Activated CD4-positive, alpha-beta T cell treated with anti-CD3 and anti-CD28 coated beads, Interleukin-2, Interleukin-4, amounts not matched to agents 100 ng/mL and 50 ng/mL, durations not matched to agents 16 hours and 8 hours (primary cell): ENCODE measurements around the gene ASPHD1.
"Not testable (repeated sequence)": the region's sequence is repeated elsewhere in the genome, so short reads cannot be mapped to it uniquely, and the experiment has no call there.

Experiments
- DNase-seq: peaks from one replicate; pipeline ENCODE4 v3.0.0-alpha.2; 2020; ENCODE audit warnings: low spot score

Gene ASPHD1

GRCh38 chr16:29907973-29908372 lies 7.7 kb downstream of the ASPHD1 start:
- DNase-seq, result no peak

DNA sequence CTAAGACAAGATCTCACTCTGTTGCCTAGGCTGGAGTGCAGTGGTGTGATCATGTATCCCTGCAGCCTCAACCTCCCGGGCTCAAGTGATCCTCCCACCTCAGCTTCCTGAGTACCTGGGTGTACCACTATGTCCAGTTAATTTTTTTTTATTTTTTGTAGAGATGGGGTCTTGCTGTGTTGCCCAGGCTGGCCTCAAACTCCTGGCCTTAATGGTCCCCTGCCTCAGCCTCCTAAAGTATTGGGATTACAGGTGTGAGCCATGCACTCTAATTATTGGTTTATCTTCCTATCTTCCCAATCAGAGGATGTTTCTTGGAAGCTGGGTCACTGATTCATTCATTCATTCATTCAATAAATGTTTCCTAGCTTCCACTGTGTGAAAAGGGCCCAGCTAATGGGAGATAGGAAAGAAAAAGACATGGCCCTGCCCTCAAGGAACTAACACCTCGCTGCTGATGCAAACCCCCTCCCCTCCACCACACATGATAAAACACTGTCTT lies 8.5 kb downstream of the ASPHD1 start:
- DNase-seq, result no peak

- no peak for DNase-seq
These were observed 9.1 kb downstream of the ASPHD1 start for GRCh38 chr16:29909391-29909790.

GRCh38 chr16:29909851-29910250 lies 9.6 kb downstream of the ASPHD1 start:
- DNase-seq, result not testable (repeated sequence)

- DNase-seq, result no peak
These were observed 10.8 kb downstream of the ASPHD1 start for GRCh38 chr16:29910819-29911675.

GRCh38 chr16:29911676-29912010 lies 11.4 kb downstream of the ASPHD1 start:
- DNase-seq, result no peak

DNA sequence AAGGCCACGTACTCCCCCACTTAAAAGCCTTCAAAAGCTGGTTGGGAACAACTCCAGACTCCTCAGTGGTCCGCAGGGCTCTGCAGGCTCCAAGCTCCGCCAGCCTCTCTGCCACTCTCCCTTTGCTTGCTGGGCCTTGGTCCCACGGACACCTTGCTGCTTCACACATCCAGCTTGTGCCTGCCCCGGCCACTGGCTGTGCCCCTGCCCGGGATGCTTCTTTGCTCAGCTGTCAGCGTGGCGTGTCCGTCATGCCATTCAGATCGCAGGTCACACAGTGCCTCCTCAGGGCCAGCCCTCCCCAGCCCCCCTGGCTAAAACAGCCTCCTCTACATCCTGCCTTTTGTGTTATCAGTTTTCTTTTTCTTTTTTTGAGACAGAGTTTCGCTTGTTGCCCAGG lies 11.8 kb downstream of the ASPHD1 start:
- no peak for DNase-seq

- DNase-seq, result no peak
These were observed 13.2 kb downstream of the ASPHD1 start for GRCh38 chr16:29913514-29913913.

GRCh38 chr16:29915590-29916247 lies 15.4 kb downstream of the ASPHD1 start:
- DNase-seq, result no peak

GRCh38 chr16:29916979-29917378 lies 16.7 kb downstream of the ASPHD1 start:
- no peak for DNase-seq

- no peak for DNase-seq
These were observed 20.2 kb downstream of the ASPHD1 start for GRCh38 chr16:29920288-29921033.

DNA sequence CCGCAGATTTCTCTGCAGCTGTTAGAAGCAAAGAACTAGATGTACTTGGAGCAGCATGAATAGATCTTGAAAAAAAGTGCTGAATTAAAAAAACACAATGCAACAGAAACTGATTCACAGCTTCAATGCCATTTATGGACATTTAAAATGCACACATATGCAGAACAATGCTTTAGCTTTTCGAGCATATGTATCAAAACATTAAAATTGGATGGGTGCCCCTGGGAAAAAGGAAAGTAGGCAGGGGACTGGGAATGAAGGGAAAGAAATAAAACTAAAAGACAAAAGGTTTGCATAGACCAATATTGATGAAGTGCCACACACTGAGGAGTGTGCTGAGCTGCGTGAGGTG lies 20.7 kb downstream of the ASPHD1 start:
- no peak for DNase-seq

GRCh38 chr16:29922326-29922725 lies 22.0 kb downstream of the ASPHD1 start:
- DNase-seq, result no peak

GRCh38 chr16:29922986-29923501 lies 22.8 kb downstream of the ASPHD1 start:
- no peak for DNase-seq

- DNase-seq, result peak; percentile 9
These were observed 24.9 kb downstream of the ASPHD1 start for GRCh38 chr16:29925105-29925756.

DNA sequence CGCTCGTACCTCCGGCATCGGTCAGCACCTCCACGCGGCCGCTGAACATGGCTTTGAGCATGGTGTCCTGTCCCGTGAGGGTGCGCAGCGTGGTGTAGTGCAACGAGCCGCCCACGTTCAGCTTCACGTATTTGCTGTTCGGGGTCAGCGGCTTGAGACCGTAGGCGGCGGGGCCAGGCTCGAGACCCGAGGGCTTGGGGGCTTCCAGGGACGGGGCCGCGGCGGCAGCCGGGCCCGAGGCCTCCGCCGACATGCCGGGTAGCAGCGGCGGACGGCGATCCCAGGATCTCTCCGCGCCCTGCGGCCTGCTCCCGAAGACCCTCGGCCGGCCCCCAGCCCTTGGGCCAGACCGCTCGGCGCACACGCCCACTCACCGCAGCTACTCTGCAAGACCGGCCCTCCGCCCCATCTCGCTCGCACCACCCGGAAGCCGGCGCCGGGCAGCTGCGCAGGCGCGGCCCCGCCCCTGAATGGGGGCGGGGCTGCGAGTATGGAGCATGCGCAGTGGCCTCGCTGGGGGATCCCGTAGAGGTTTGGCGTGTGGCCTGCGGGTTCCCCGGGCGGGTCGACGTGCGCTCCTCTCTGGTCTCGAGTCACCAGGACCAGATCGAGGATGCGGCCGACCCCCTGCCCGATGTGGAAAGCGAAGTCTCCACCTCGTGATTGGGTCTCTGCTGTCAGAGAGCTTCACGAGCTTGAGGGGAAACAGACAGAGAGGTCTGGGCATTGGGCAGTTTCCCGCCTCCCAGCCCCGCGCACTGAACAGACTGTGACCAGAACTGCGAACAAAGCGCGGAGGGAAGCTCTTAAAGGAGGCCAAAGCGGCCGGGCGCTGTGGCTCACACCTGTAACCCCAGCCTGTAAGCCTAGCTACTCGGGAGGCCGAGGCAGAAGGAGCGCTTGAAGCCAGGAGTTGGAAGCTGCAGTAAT lies 25.8 kb downstream of the ASPHD1 start, which contains the start of gene KCTD13:
TSS of gene KCTD13 (minus strand) at position 446 of the 930 bp plus-strand sequence. CDS start at position 253, 193 bp downstream.
- peak; percentile 89 for DNase-seq

DNA sequence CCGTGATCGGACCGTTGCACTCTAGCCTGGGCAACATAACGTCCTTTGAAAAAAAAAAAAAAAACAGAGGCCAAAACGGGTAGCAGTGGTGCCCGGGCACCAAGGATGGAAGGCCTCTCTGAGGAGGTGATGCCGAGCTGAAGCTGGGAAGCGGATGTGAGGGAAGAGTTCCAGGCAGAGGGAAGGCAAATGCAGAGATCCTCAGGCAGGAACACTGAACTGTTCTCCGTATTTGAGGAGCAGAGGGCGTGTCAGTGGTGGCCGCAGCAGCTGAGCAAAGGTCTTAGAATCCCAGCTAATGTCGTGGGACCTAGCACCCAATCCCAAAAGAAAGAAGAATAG lies 26.4 kb downstream of the ASPHD1 start:
- no peak for DNase-seq

DNA sequence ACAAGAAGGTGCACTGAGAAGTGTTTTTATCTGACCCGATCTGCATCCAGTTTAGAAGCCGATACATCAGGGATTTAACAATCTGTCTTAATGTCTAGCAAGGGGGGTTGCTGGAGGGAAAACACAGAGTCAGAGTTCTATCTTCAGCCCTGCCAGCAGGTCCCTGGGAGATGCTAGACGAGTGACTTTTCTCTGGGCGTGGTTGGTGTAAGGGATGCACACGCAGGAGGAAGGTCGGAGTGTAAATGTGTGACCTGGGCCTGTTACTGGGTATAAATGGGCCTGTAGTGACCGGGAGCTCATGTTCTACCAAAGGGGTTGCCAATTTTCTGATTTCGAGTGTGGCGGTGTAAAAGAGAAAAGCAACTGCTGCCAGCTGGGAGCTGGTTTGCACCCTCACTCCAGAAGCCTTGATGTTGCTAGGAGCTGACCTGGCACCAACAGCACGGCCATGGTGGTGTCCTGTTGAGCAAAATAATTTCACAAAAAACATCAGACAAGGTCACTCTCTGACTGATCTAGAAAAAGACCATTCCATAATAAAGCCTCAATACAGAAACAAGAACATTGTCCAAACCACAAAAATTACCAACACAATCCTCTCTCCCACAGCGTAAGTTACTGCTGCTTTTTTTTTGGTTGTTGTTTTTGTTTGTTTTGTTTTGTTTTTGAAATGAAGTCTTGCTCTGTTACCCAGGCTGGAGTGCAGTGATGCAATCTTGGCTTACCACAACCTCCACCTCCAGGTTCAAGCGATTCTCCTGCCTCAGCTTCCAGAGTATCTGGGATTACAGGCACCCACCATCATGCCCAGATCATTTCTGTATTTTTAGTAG lies 27.0 kb downstream of the ASPHD1 start:
- DNase-seq, result no peak

DNA sequence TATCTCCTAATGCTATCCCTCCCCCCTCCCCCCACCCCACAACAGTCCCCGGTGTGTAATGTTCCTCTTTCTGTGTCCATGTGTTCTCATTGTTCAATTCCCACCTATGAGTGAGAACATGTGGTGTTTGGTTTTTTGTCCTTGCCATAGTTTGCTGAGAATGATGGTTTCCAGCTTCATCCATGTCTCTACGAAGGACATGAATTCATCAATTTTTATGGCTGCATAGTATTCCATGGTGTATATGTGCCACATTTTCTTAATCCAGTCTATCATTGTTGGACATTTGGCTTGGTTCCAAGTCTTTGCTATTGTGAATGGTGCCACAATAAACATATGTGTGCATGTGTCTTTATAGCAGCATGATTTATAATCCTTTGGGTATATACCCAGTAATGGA lies 31.5 kb downstream of the ASPHD1 start:
- not testable (repeated sequence) for DNase-seq

- no peak for DNase-seq
These were observed 40.4 kb downstream of the ASPHD1 start for GRCh38 chr16:29940656-29941055.
